AG04450 (cell line): ENCODE measurements around the gene PLK2. TPM values are rescaled to one million over a fixed set of nuclear protein-coding genes. Genes with fewer than 3 reads are reported as not detected.

ENCODE experiments used
- CTCF ChIA-PET: fragments of 300-600, 350-600 bp; formaldehyde crosslinking; extraction: SDS; loops from one replicate; lab custom pipeline; 2022; ENCODE audit warnings: antibody characterized with exemption, inconsistent platforms; lab: Charles Lee
- POLR2A ChIA-PET: fragments of 350-600 bp; formaldehyde crosslinking; extraction: SDS; loops from one replicate; lab custom pipeline; 2021; ENCODE audit warnings: antibody characterized with exemption, inconsistent platforms; lab: Yijun Ruan, JAX
- DNase-seq: peaks from one replicate; pipeline ENCODE4 v3.0.0-alpha.2; 2011; ENCODE audit warnings: low read depth, low spot score
- H3K27ac ChIP-seq: one replicate; pipeline ENCODE4 v1.5.1; 2012; ENCODE audit warnings: low read depth, low read length, control low read depth
- H3K27me3 ChIP-seq: one replicate; pipeline ENCODE4 v1.6.0; 2012; ENCODE audit warnings: low read length; ENCODE audit not compliant: control insufficient read depth, insufficient read depth
- H3K4me3 ChIP-seq: 2 replicates; pipeline ENCODE4 v1.5.1; 2011; ENCODE audit warnings: mild to moderate bottlenecking, low read depth, low read length, control low read depth
- H3K9me3 ChIP-seq: 2 replicates; pipeline ENCODE4 v1.5.1; 2012; ENCODE audit warnings: low read length; ENCODE audit not compliant: control insufficient read depth, insufficient read depth
- CTCF ChIP-seq: IDR thresholded peaks from 2 replicates; pipeline ENCODE4 v1.5.1; 2011; ENCODE audit warnings: low read depth, low read length, control low read depth, inconsistent platforms
- polyA plus RNA-seq: library from polyadenylated mRNA; depleted of rRNA; stranded (reverse); fragments of >200 nt; gene quantifications from 2 replicates; pipeline ENCODE4 v1.2.3, GENCODE V29; 2011; rRNA removed

PLK2 gene
- polyA plus RNA-seq, 1 experiment = 229 TPM

- ChIA-PET POLR2A (no interaction called here), CTCF (no interaction called here)
These were observed 55.2 kb downstream of the PLK2 start for GRCh38 chr5:58404734-58405133.

More at GRCh38 chr5:58404734-58405133, 55.2 kb downstream of the PLK2 start:
- no peak for TF ChIP-seq CTCF
- no peak overlapping the region for H3K4me3 ChIP-seq
- no peaks in the 10 kb centered on the region for H3K27me3 ChIP-seq
- H3K9me3 ChIP-seq = no peaks in the 10 kb centered on the region
- no peak overlapping the region for H3K27ac ChIP-seq
- no peak for DNase-seq

Other genes with a start within 250 kb of the PLK2 start
- not detected in 2 replicates for gene GAPT, start 31.3 kb upstream of the PLK2 start, polyA plus RNA-seq
- gene RAB3C, start 123.0 kb upstream of the PLK2 start, polyA plus RNA-seq = not detected in 2 replicates